ENCODE measurements around the gene GLS.
A peak's percentile ranks its signal among the peaks of the same experiment; 100 is the strongest.
"Not testable (repeated sequence)": the region's sequence is repeated elsewhere in the genome, so short reads cannot be mapped to it uniquely, and the experiment has no call there.

Gene GLS

DNA sequence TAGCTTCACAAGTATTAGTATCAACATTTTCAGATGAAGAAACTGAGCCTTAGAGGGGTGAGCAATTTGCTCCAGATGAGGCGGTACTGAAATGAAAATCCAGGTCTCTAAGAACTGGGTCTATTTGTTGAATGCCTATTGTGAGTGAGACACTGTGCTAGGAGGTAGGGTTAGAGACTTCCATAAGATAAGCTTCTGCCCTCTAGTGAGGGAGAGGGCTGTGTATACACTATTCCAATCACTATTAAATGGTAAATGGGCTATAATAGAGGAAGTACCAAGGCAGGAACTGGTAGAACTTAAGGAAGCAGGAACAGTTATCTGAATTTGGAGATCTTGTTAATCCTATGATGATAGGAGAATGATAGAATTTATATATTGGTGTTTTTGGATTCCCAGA lies 23.6 kb upstream of the GLS start:
- no peak for DNase-seq

DNA sequence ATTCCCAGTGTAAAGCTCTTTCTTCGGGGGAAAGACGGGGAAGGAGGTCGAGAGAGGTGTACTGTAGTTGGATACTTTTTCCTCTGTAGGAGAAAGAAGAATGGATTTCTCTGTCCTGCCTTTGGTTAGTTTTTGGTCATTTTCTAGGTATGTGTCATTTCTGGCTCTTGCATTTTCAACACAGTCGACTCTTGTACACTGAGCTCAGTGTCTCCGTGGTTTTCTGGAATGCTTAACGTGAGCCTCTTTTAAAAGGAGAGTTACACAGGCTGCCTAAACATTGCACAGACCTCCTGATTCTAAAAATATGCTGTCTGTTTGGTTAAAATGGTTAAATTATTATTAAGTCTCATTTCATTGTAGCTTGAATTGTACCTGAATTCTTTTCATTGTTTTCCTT lies 21.8 kb upstream of the GLS start:
- DNase-seq: no peak

DNA sequence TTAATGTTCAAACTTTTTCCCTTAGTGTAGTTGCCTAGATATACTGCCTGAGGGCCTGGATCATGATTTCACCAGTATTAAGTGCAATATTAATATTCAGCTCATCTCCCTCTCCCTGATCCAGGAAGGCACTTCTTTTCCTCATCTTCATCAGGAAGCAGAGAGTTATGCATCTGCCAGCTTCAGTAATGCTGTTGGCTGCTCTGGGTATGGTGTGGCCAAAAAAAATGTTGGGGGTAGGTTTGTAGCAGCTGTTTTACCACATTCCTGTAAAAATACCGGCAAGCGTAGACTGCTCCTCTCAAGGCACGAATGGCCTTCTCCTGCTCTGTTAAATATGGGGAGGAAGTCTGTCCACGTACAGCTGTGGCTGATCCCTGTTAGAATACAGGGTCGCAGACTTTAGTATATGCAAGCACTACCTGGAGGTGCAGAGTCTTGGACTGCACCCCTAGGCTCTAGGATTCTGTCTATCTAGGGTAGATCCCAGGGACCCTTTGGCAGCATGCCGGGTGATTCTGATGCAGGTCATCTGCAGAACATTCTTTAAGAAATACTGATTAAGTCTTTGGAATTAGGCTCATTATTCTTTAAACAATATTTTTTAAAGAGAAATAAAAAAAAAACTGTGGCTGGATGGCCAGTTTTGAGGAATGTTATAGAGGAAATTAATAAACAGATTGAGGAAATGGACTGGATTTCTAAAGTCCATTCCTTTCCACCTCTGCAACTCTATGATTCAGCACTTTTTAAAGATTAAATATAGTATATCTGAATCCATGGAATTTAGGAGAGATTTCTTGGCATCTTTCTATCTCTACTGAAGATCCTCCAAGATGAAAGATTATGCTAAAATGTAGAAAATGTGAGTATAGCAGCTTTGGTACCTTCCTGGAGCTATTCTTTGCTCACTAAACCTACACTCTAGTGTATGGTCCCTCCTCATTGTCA lies 21.0 kb upstream of the GLS start:
- DNase-seq: peak in 1 of 14 donors; percentile 17

DNA sequence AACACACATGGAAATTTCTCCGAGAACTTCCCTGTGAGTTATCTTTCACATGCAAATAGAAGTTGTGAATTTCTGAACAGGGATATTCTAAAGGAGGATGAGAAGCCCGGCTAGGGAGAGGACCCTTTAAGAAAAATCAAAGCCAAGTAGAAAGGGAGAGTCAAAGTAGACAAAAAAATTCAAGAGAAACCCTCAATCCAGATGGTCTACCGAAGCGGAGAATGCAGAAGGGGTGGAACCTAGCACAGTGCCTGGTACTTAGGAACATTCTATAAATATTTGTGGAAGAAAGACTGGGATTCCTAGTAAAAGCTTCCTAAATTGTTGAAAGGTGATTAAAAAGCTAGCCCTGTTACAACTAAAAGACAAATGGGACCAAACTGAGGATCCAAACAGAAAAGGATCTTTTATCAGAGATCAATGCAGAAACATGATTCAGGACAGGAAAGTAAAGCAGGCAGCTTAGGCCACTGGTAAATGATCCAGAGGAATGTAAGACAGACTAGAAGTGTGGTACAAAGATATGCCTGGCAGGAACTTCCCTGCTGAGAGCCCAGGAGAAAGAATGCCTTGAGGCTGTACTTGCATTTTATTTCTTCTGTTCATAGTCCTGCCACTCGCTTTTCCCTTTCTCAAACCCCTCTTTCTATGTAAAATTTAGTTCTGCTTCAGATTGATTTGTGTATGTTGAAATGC lies 19.5 kb upstream of the GLS start:
- no peak for DNase-seq

DNA sequence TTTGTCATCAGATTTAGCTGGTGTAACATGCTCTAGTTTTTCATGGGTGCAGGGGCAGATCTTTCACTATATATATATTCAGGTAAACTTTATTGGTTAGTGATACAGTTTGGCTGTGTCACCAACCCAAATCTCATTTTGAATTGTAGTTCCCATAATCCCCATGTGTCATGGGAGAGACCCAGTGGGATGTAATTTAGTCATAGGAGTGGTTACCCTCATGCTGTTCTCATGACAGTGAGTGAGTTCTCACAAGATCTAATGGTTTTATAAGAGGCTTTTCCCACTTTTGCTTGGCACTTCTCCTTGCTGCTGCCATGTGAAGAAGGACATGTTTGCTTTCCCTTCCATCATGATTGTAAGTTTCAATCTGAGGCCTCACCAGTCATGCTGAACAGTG lies 18.5 kb upstream of the GLS start:
- DNase-seq: not testable (repeated sequence)

DNA sequence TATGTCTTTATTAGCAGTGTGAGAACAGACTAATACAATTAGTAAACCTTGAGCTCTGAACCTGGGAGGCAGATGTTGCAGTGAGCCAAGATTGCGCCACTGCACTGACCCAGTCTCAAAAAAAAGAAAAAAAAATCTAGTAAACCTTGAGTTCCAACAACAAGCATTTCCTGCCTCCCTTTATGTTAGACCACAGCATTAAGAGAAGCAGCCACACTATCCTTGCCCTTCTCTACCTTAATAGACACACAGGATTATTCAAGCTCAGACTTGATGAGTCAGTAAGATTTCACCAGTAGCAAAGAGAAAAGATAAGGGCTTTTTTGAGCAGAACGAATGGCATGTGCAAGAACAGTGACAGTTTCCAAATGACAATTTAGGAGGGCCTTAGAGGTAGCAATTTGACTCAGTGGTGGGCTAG lies 18.0 kb upstream of the GLS start:
- DNase-seq: no peak

DNA sequence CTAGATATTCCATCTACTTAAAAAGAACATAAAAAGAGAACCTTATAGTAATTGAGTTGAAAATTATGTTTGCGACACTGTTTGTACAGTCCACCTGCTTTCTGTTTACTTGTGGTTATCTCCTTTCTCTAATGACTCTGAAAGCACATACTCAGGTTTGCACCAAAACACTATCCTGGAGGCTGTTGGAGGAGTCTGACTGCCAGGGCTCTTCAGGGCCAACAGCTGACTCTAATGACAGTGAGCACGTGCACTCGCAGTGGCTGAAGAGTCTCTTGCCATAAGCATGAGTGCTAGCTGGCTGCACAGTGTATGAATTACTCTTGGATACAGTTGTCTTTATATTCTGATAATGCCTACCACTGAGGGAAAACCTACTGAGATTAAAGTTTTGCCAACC lies 16.7 kb upstream of the GLS start:
- no peak for DNase-seq

DNA sequence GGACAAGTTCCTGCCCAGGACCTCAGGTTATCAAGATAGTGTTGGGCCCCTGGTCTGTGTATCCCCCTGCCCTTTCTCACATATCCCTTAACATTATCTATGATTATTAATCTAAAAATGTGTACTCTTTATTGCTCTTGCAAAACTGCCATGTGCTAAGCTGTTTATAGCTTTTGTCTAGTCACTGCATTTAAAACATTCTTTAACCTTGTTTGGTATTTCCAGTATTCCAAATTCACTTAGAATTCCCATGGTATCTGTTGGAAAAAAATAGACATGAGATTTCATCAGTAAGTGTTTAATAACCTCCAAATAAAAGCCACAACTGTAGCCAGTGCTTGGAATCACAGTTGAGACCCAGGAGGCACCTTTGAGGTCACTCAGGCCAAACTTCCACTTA lies 16.2 kb upstream of the GLS start:
- DNase-seq: no peak

DNA sequence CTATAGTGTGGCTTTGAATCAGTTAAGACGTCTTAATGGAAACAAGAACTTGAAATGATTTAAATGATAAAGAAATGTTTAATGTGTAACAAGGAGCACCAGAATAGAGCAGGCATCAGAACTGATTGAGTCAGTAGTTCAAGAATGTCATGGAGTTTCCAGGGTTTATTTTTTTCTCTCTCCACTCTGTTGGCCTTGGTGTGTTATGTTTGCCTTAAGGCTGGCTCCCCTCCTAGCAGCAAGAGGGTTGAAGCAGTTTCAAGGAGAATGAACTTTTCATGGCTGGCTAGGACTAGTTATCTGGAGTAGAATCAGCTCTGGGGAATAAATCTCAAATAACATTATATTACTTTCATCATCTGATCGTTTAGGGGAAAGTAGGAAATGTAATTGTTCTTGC lies 13.4 kb upstream of the GLS start:
- no peak for DNase-seq

DNA sequence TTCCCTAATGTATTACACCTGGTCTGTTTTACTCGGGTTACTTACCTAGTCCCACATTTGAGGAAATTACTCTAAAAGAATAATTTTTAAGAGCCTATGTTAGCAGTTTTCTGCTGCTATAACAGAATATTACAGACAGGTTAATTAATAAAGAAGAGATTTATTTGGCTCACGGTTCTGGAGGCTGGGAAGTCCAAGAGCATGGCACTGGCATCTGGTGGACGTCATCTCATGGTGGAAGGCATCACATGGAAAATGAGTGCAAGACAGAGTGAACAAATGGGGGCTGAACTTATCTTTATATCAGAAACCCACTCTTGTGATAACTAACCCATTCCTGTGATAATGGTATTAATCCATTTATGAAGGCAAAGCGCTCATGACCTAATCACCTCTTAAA lies 12.8 kb upstream of the GLS start:
- no peak for DNase-seq

DNA sequence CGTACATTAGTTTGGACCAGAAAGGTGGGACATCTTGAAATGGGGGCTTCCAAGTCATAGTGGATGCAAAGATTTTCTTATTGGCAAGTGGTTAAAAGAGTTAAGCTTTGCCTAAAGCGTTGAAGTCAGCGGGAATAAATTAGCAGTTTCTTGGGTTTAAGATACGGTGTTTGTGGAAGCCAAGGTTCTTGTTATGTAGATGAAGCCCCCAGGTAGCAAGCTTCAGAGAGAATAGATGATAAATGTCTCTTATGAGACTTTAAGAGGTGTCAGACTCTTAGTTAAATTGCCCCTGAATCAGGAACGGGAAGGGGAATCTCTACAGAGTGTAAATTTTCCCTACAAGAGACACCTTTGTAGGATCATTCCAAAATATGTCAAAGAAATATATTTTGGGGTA lies 10.9 kb upstream of the GLS start:
- no peak for DNase-seq

DNA sequence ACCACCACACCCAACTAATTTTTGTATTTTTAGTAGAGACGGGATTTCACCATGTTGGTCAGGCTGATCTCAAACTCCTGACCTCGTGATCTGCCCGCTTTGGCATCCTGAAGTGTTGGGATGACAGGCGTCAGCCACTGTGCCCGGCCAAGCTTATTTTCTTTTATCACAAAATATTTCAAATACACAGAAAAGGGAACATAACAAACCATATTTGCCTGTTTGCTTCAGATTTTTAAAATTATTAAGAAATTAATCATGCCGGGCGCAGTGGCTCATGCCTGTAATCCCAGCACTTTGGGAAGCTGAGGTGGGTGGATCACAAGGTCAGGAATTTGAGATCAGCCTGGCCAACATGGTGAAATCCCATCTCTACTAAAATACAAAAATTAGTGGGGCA lies 7.2 kb upstream of the GLS start:
- not testable (repeated sequence) for DNase-seq

DNA sequence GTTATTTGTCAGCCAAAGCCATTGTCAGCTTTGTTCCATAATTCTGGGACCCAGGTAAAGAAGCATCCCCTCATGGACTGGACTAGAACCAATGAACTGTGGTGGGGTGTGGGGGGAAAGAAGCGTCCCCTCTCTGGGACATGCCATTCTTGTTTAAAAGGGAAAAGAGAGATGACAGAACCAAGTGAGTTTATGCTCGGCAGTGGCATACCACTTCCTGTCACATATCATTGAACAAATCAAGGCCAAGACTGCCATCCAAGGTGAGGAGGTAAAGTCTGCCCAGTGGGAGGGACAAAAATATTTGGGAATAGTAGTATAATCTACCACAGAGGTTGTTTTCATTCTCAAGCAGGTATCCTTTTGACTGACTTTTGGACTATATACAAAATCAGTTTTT lies 4.7 kb upstream of the GLS start:
- DNase-seq: no peak

DNA sequence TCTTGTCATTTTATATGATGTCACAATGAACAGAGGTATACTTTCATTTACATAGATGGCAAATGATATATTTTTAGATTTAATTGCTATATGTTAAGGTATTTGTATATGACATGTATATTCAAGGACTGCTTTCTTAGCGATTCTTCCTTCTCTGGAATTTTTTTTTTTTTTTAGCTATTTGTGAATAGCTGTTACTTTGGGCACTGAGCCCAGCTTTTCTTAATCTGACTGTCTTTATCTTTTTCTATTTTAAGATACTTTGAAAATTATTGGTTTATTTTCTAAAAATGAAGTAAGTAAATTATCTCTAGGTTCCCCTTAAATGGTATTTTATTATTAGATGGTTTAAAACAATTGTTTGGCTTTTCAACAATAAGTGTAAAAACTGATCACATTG lies 4.0 kb upstream of the GLS start:
- no peak for DNase-seq

DNA sequence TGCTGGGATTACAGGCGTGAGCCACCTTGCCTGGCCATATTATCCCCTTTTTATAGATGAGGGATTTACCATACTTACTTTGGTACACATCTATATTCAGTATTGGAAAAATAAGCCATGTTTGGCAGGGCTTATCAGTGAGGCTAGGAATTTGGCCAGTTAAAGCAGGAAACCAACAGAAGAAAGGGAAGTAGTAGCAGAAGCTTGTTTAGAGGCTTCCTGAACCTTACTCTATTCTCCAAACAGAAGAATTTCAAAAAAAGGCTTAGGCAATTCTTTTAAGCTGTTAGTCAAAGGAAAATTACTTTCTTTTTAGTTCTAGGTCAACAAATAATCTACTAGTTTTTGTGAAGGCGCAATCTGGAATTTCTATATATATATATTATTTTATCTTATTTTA lies 3.2 kb upstream of the GLS start:
- no peak for DNase-seq

DNA sequence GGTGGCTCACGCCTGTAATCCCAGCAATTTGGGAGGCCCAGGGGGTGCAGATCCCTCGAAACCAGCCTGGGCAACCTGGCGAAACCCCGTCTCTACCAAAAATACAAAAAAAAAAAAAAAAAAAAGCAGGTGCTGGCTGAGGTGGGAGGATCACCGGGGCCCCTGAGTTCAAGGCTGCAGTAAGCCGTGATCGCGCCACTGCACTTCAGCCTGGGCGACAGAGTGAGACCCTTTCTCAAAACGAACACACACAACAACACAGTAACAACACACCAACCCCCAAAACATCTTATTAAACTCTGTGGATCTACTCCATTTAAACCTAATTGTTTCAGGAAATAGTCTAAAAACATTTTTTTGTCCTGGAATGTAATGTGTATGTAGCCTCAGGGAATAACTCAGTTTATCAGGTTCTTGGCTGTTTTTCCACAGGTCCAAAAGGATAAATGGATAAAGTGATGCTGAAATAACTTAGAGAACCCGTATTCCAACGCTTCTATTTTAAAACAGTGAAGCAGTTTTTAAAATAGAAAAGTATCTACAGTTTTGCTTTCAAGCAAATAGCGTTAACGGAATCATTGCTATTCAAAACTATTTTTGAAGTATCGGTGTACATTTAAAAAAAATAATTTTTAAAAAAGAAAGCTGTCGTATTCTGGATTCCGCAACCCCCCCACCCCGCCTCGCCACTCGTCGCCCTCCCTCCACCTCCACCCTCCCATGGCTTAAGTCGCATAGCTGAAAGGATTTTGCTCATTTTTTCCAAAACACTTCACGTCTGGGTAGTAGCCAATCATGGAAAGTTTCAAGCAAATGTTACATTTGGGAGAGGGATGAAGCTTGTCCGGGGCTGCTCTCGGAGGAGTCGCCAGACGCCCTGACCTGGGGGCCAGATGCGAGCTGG lies 895 bp upstream of the GLS start:
- DNase-seq: no peak

DNA sequence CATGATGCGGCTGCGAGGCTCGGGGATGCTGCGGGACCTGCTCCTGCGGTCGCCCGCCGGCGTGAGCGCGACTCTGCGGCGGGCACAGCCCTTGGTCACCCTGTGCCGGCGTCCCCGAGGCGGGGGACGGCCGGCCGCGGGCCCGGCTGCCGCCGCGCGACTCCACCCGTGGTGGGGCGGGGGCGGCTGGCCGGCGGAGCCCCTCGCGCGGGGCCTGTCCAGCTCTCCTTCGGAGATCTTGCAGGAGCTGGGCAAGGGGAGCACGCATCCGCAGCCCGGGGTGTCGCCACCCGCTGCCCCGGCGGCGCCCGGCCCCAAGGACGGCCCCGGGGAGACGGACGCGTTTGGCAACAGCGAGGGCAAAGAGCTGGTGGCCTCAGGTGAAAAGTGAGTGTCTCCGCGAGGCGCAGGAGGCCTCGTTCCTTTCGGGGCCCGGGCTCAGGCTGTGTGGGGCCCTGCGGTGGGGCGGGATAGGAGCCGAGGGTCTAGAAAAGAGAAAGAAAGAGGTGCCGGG lies 520 bp downstream of the GLS start:
- peak in 5 of 14 donors; percentile 49 to 77 (median 66) for DNase-seq

DNA sequence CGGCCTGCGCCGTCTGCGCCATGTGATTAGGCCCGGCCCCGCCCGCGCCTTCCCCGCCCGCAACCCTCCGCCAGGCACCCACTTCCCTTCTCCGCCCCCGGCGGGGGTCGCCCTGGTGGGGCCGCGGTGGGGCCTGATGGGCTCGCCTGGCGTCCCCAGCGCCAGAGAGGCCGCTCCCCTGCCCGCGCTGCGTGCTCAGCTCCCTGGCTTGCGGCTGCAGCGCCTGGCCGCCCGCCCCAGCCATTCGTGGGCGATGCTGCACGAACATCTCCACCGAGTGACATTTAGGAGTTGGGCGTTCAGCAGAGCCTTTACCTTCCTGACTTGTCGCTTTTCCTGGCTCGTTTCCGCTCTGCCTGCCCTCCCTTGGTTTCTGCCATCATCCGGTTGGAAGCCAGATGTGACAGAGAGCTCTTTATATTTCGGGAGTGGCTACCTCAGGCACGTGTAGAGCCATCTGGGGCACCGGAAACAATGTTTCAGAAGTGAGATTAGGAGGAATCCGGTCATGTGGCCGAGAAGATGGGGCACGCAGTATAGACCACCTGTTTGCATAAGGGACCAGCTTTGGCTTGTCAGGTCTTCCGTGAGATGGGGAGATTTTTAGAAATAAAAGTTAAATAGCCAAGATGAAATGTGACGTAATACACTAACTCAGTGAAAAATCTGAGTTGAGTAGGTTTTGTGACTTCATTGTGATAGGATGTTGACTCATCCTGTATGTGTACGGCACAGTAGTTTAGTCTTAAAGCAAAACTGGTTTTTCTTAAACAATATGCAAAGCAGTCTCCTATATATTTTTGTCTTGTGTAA lies 1.2 kb downstream of the GLS start:
- DNase-seq: peak in 13 of 14 donors; percentile 11 to 84 (median 72)

DNA sequence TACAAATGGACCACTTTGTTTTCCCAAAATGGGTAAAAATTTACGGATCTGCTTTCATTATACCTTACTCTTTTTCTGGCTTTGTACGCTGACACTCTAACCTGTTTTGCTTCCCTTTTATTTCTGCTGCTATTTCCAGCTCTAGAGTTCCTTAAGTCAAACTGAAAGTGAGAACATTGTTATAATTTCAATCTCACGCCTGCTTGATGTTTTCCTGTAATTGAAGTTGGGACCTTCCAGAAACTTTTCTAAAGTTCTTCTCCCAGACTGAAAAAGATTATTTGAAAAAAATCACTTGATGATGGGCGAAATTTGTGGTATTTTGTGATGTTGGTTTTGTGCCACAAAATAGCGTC lies 1.8 kb downstream of the GLS start:
- no peak for DNase-seq

DNA sequence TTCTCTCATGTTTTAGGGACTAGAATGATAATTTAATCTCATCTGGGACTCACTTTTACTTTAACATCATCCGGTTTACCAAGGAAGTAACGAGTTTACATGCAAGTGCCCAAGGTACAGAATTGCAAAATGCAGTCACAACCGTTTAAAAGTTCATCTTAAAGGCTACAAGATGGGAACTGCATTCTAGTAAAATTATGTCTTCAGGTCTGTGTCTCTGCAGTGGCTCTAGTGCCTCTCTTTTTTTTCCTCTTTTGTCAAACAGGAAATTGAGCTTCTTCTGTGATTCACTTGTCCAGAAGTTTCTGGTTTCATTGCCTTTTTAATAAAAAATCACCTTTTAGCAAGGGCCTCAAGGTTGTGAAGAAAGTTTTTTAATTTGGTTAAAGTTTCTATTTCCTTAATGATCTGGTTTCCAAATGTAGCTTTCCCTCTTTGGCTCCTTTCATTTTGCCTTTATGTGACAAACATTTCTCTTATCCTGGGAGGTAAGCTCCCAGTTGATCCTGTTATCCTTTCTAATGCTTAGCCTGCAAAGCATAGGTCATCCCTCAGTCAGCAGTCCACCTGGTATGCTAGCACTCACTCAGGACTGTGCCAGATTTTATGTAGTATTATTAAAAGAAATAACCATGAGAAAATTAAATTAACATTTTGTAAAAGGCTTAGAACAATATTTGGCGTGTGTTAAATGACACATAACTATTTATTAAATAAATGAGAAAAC lies 2.4 kb downstream of the GLS start:
- no peak for DNase-seq

DNA sequence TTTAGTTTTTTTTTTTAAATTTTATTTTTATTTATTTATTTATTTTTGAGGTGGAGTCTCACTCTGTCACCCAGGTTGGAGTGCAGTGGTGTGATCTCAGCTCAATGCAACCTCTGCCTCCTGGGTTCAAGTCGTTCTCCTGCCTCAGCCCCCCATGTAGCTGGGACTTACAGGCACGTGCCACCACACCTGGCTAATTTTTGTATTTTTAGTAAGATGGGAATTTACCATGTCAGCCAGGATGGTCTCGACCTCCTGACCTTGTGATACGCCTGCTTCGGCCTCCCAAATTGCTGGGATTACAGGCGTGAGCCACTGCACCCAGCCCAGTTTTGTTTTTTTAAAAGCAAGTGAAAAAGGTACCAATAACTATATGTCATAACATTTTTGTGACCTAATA lies 5.2 kb downstream of the GLS start:
- DNase-seq: not testable (repeated sequence)
